Left lung (tissue), 10 donors: Measurements from ENCODE around the gene ZNF429. TPM values are rescaled to one million over a fixed set of nuclear protein-coding genes. Genes with fewer than 3 reads are reported as not detected.
A peak's percentile ranks its signal among the peaks of the same experiment; 100 is the strongest.
"Not testable (repeated sequence)": the region's sequence is repeated elsewhere in the genome, so short reads cannot be mapped to it uniquely, and the experiment has no call there.

Source experiments
- ATAC-seq: fragments of 200-7000 bp; cut with Tn5 transposase; one replicate; pipeline ENCODE4 v1.9.1; 2020; ENCODE audit warnings: moderate library complexity
- DNase-seq, 4 donors: peaks; one replicate each; pipeline ENCODE4 v3.0.0-alpha.2; 2013 to 2020
- H3K27ac ChIP-seq, 2 donors: fragments of 200-600 bp; sonication (generic) in 1 of 2; one replicate each; pipeline versions ENCODE4 v1.5.0 to v1.8.0; 2020 to 2021
- H3K27me3 ChIP-seq, 2 donors: fragments of 200-600 bp; sonication (generic) in 1 of 2; one replicate each; pipeline versions ENCODE4 v1.5.0 to v1.8.0; 2020 to 2021
- H3K36me3 ChIP-seq, 2 donors: fragments of 200-600 bp; sonication (generic) in 1 of 2; one replicate each; pipeline versions ENCODE4 v1.5.0 to v1.8.0; 2020 to 2021
- H3K4me1 ChIP-seq, 2 donors: fragments of 200-600 bp; one replicate each; pipeline ENCODE4 v1.8.0; 2021
- H3K4me3 ChIP-seq, 2 donors: fragments of 200-600 bp; sonication (generic) in 1 of 2; one replicate each; pipeline versions ENCODE4 v1.5.0 to v1.8.0; 2020 to 2021; ENCODE audit warnings: mild to moderate bottlenecking in 1 of 2
- H3K9me3 ChIP-seq, 2 donors: fragments of 200-600 bp; sonication (generic) in 1 of 2; one replicate each; pipeline versions ENCODE4 v1.5.0 to v1.8.0; 2020 to 2021
- intact Hi-C, 2 donors: fragments of 100-400 bp; cut with DNase I; formaldehyde crosslinking; loops; one replicate each; pipeline versions ENCODE4 v1.11.2 to v1.14.2; 2022
- polyA plus RNA-seq, 6 donors: library from polyadenylated mRNA; unstranded; fragments of 120-200 nt; gene quantifications; one replicate each; pipeline ENCODE4 v1.2.1, GENCODE V29; 2013; ENCODE audit not compliant: insufficient read length in 6 of 6
- total RNA-seq, 2 donors: library from RNA; stranded (reverse); fragmentation: NEBNext Ultra II Directional; extraction: Animal tissue kit (Norgen Biotek cat#: 25700); gene quantifications; one replicate each; pipeline ENCODE4 v1.2.1, GENCODE V29; 2021
- TF ChIP-seq, protein P1 (sequence below), 2 donors: fragments of 200-600 bp; sonication (generic) in 1 of 2; IDR thresholded peaks; one replicate each; pipeline versions ENCODE4 v1.5.0 to v1.8.0; 2021; ENCODE audit warnings: antibody characterized with exemption in 2 of 2
- donor health status: DM: no; HTN: yes; CAD: no.
- donor health status: DM: no; HTN: no; CAD: no.

Gene ZNF429
- total and polyA plus RNA-seq, 8 donors = 12.5 to 31.7 (median 26.3) TPM

DNA sequence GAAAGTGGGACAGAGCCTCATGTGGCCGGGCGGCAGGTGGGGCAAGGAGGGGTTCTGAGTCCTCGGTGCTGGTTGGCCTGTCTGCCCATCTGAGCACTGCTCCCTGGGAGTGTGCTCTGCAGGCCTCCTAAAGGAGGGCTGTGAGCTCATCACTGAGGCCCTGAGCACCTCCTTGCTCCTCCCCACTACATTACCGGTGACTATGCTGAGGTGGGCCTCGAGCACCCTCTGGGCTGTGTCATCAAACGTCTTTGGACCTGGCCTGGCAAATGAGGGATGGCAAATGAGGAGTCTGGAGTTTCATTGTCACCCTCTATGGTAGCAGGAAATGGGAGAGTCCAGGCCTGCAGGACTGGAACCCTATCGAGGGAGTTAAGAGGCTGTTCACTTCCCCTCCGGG is 38.8 kb upstream of the ZNF429 start:
- no peak for DNase-seq
- peaks cover 0 to 8% of the 10 kb centered on the region in 2 donors for H3K27me3 ChIP-seq
- H3K27ac ChIP-seq = no peak overlapping the region
- TF ChIP-seq, protein P1, sequence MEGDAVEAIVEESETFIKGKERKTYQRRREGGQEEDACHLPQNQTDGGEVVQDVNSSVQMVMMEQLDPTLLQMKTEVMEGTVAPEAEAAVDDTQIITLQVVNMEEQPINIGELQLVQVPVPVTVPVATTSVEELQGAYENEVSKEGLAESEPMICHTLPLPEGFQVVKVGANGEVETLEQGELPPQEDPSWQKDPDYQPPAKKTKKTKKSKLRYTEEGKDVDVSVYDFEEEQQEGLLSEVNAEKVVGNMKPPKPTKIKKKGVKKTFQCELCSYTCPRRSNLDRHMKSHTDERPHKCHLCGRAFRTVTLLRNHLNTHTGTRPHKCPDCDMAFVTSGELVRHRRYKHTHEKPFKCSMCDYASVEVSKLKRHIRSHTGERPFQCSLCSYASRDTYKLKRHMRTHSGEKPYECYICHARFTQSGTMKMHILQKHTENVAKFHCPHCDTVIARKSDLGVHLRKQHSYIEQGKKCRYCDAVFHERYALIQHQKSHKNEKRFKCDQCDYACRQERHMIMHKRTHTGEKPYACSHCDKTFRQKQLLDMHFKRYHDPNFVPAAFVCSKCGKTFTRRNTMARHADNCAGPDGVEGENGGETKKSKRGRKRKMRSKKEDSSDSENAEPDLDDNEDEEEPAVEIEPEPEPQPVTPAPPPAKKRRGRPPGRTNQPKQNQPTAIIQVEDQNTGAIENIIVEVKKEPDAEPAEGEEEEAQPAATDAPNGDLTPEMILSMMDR (IDR thresholded peaks at IDR 0.05) = no peak
- no peaks in the 10 kb centered on the region for H3K4me1 ChIP-seq
- no peak overlapping the region for H3K4me3 ChIP-seq
- no peak for ATAC-seq
- H3K36me3 ChIP-seq = no peaks in the 10 kb centered on the region
- no peaks in the 10 kb centered on the region for H3K9me3 ChIP-seq
- intact Hi-C loops = no loop called here

DNA sequence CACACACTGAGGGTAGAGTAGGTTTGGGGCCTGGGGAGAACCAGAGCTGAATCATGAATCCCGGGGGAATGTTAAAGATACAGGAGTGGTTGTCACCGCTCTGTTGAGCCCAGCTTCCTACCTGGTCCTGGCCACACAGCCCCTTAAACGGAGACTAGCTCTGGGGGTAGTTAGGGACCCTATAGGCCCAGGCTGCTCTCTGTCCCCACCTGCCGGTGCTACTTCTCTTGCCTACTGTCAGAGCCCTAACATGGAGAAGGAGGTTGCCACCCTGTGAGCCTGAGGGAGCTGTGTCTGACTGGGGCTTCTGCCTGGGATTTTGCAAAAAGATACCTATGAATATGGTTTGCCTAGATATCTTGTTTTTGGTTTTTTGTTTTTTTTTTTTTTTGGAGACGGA is 36.6 kb upstream of the ZNF429 start:
- DNase-seq = no peak

DNA sequence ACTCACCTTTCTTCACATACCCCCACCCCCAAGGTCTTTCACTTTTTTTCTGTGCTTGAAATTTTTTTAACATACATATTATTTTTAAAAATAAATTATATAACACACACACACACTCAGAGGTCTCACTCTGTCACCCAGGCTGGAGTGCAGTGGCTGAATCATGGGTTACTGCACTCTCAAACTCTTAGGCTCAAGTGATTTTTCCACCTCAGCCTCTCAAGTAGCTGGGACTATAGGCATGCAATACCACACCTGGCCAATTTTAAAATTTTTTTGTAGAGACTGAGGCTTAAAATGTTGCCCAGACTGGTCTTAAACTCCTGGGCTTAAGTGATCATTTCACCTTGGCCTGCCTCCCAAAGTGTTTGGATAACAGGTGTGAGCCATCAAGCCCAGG is 32.9 kb upstream of the ZNF429 start:
- H3K9me3 ChIP-seq = no peaks in the 10 kb centered on the region
- H3K36me3 ChIP-seq = no peaks in the 10 kb centered on the region
- TF ChIP-seq, protein P1 (IDR thresholded peaks at IDR 0.05) = peak in 1 of 2 donors; percentile 12
- H3K27me3 ChIP-seq = peaks cover 0 to 10% of the 10 kb centered on the region in 2 donors
- H3K27ac ChIP-seq = no peak overlapping the region
- no peak overlapping the region for H3K4me3 ChIP-seq
- H3K4me1 ChIP-seq = peaks cover 5 to 14% of the 10 kb centered on the region in 2 donors
- peak; percentile 58 for ATAC-seq
- DNase-seq = peak in 1 of 4 donors; percentile 35
- intact Hi-C loops = no loop called here

More for the DNA sequence above, 36.6 kb upstream of the ZNF429 start:
- TF ChIP-seq, protein P1 (IDR thresholded peaks at IDR 0.05) = no peak
- no peak overlapping the region for H3K27ac ChIP-seq
- no peak for ATAC-seq
- H3K4me1 ChIP-seq = no peaks in the 10 kb centered on the region
- H3K9me3 ChIP-seq = no peaks in the 10 kb centered on the region
- no peaks in the 10 kb centered on the region for H3K36me3 ChIP-seq
- no peak overlapping the region for H3K4me3 ChIP-seq
- intact Hi-C loops = no loop called here
- H3K27me3 ChIP-seq = no peaks in the 10 kb centered on the region

DNA sequence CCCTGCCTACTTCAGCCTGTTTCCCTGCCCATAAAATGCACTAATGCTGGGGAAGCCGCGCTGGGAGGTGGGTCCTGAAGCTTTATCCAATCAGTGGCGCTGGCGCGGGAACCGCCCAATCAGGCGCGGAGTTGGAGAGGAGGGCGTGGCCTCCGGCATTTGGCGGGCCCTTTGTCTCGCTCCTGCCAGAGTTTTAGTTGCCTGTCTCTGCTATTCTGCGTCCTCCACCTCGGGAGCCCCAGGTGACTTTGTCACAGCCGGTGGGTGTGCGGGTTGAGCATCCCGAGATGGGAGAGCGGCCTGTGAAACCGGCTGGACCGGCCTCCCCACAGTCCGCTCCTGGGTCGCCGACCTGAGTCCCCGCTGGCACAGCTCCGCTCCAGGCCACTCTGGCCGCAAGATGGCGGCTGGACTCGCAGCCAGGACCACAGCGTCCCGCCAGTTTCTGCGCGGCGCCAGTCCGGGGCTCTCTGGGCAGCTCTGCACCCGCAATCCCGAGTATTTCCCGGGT is 30.7 kb upstream of the ZNF429 start:
- intact Hi-C loops = no loop called here

DNA sequence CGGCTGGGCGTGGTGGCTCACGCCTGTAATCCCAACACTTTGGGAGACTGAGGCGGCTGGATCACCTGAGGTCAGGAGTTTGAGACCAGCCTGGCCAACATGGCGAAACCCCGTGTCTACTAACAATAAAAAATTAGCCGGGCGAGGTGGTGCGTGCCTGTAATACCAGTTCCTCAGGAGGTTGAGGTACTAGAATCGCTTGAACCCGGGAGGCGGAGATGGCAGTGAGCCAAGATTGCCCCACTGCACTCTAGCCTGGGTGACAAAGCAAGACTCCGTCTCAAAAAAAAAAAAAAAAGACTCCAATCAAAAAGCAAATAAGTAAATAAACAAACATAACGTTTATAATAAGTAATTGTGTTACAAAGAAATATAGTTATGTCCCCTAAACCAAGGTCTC is 23.0 kb upstream of the ZNF429 start:
- H3K9me3 ChIP-seq, H3K27me3 ChIP-seq, H3K4me1 ChIP-seq, DNase-seq, H3K27ac ChIP-seq, H3K4me3 ChIP-seq, ATAC-seq, H3K36me3 ChIP-seq: not testable (repeated sequence)
- intact Hi-C loops = loop anchor here in 1 of 2 donors (10.0 kb wide), 1 partner anchor 212 kb away; no protein-coding TSS in a partner anchor

More for the DNA sequence above, 30.7 kb upstream of the ZNF429 start:
- no peaks in the 10 kb centered on the region for H3K9me3 ChIP-seq
- peak overlapping the region; percentile 40 to 52 for H3K4me3 ChIP-seq
- TF ChIP-seq, protein P1 (IDR thresholded peaks at IDR 0.05) = no peak
- H3K4me1 ChIP-seq = peaks cover 5 to 14% of the 10 kb centered on the region in 2 donors
- ATAC-seq = peak; percentile 97
- no peaks in the 10 kb centered on the region for H3K36me3 ChIP-seq
- H3K27me3 ChIP-seq = peaks cover 0 to 10% of the 10 kb centered on the region in 2 donors
- peak; percentile 81 to 93 (median 88) for DNase-seq
- H3K27ac ChIP-seq = no peak overlapping the region

DNA sequence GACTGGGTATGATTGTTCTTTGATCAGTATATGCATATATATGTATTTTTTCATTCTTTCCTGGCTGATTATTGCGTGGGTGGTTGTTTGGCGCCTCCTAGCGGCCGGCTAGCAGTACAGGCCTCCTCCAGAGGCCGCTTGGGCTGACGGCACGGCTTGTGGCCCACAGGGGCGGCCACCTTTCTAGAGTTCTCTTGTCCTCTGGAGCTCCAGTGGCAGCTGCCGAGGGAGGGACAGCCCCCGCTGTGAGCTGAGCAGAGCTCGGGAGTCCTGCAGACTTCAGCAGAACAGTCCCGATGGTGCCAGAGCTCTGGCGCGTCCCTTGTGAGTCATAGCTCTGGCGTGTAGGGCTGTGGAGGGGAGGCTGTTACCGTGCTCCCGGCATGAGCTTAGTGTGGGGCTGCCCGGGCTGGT is 22.5 kb upstream of the ZNF429 start:
- Histone ChIP-seq H3K4me1 (no peaks in the 10 kb centered on the region), H3K36me3 (no peaks in the 10 kb centered on the region), H3K27me3 (no peaks in the 10 kb centered on the region), H3K4me3 (no peak overlapping the region), H3K27ac (no peak overlapping the region), H3K9me3 (peaks cover 0 to 6% of the 10 kb centered on the region in 2 donors)
- ATAC-seq (peak; percentile 88), DNase-seq (peak in 3 of 4 donors; percentile 55 to 91 (median 77))
- TF ChIP-seq, protein P1 (IDR thresholded peaks at IDR 0.05) = peak; percentile 85 to 94
- intact Hi-C loops = loop anchor here in 1 of 2 donors (10.0 kb wide), 1 partner anchor 212 kb away; no protein-coding TSS in a partner anchor
